OCI-LY1 (cell line): Measurements from ENCODE around the gene ARAF.

Experiments used
- H2AFZ ChIP-seq: fragments of 200-600 bp; sonication (generic), shearing (Covaris generic); 2 replicates; pipeline ENCODE4 v1.6.0; 2014; ENCODE audit warnings: antibody characterized with exemption, mild to moderate bottlenecking, low read length
- H3F3A ChIP-seq: fragments of 200-600 bp; sonication (generic), shearing (Covaris generic); 2 replicates; pipeline ENCODE4 v1.6.0; 2014; ENCODE audit warnings: mild to moderate bottlenecking, antibody characterized with exemption, low read length, moderate library complexity; ENCODE audit not compliant: insufficient read depth
- H3K27ac ChIP-seq: fragments of 200-600 bp; sonication (generic); 2 replicates; pipeline ENCODE4 v1.5.1; 2014; ENCODE audit warnings: low read length, mixed run types, mild to moderate bottlenecking, low read depth; ENCODE audit not compliant: poor library complexity, severe bottlenecking
- H3K27me3 ChIP-seq: fragments of 200-600 bp; sonication (generic); 2 replicates; pipeline ENCODE4 v1.6.0; 2014; ENCODE audit warnings: antibody characterized with exemption, mild to moderate bottlenecking, low read length, moderate library complexity; ENCODE audit not compliant: insufficient read depth
- H3K36me3 ChIP-seq: fragments of 200-600 bp; sonication (generic); 2 replicates; pipeline ENCODE4 v1.6.1; 2014; ENCODE audit warnings: mild to moderate bottlenecking, antibody characterized with exemption, low read length, moderate library complexity, mixed read lengths; ENCODE audit not compliant: insufficient read depth
- H3K4me1 ChIP-seq: fragments of 200-600 bp; sonication (generic); 2 replicates; pipeline ENCODE4 v1.5.1; 2014; ENCODE audit warnings: mild to moderate bottlenecking, low read length, moderate library complexity; ENCODE audit not compliant: insufficient read depth, severe bottlenecking
- H3K4me2 ChIP-seq: fragments of 200-600 bp; sonication (generic), shearing (Covaris generic); 2 replicates; pipeline ENCODE4 v1.6.1; 2014; ENCODE audit warnings: low read length
- H3K4me3 ChIP-seq: fragments of 200-600 bp; sonication (generic); 2 replicates; pipeline ENCODE4 v1.5.1; 2014; ENCODE audit warnings: low read length, low read depth, mild to moderate bottlenecking, mixed read lengths; ENCODE audit not compliant: poor library complexity, severe bottlenecking
- H3K79me2 ChIP-seq: fragments of 200-600 bp; shearing (Covaris generic); 2 replicates; pipeline ENCODE4 v1.6.1; 2016; ENCODE audit warnings: mixed run types, low read length, mixed read lengths; ENCODE audit not compliant: insufficient read depth
- H3K9ac ChIP-seq: fragments of 200-600 bp; sonication (generic), shearing (Covaris generic); 2 replicates; pipeline ENCODE4 v1.6.1; 2014; ENCODE audit warnings: mild to moderate bottlenecking, low read length, mixed read lengths
- H3K9me2 ChIP-seq: fragments of 200-600 bp; sonication (generic), shearing (Covaris generic); 2 replicates; pipeline ENCODE4 v1.6.1; 2014; ENCODE audit warnings: low read depth, mild to moderate bottlenecking, low read length, mixed read lengths
- H3K9me3 ChIP-seq: fragments of 200-600 bp; shearing (Covaris generic); 2 replicates; pipeline ENCODE4 v1.6.1; 2014; ENCODE audit warnings: low read length, mixed read lengths
- H4K20me1 ChIP-seq: fragments of 200-600 bp; sonication (generic), shearing (Covaris generic); 2 replicates; pipeline ENCODE4 v1.6.0; 2016; ENCODE audit warnings: mild to moderate bottlenecking, low read length; ENCODE audit not compliant: insufficient read depth
- CTCF ChIP-seq: fragments of 200-600 bp; sonication (generic), shearing (Covaris generic); IDR thresholded peaks from 2 replicates; pipeline ENCODE4 v1.5.1; 2017; ENCODE audit warnings: mild to moderate bottlenecking, antibody characterized with exemption, low read length, moderate library complexity, mixed read lengths
- EZH2 ChIP-seq: fragments of 200-600 bp; sonication (generic), shearing (Covaris generic); IDR thresholded peaks from 2 replicates; pipeline ENCODE4 v1.8.0; 2017; ENCODE audit warnings: borderline replicate concordance, mixed run types, mild to moderate bottlenecking, antibody characterized with exemption, low read length, moderate library complexity, mixed read lengths

The ARAF gene

GRCh38 chrX:47523713-47524166 lies 37.3 kb upstream of the ARAF start:
- Histone ChIP-seq H3K9ac (peak overlapping the region; percentile 72), H3K9me2 (no peaks in the 10 kb centered on the region), H3F3A (no peaks in the 10 kb centered on the region), H3K36me3 (no peaks in the 10 kb centered on the region), H3K4me2 (peak overlapping the region; percentile 90), H2AFZ (peak overlapping the region; percentile 83), H3K4me1 (peaks cover 5% of the 10 kb centered on the region), H4K20me1 (no peaks in the 10 kb centered on the region), H3K27ac (no peak overlapping the region), H3K4me3 (peak overlapping the region; percentile 69), H3K9me3 (no peaks in the 10 kb centered on the region), H3K79me2 (no peaks in the 10 kb centered on the region), H3K27me3 (no peaks in the 10 kb centered on the region)
- TF ChIP-seq EZH2 (no peak), CTCF (no peak)

GRCh38 chrX:47529548-47529947 lies 31.5 kb upstream of the ARAF start:
- Histone ChIP-seq H3K9me3 (no peaks in the 10 kb centered on the region), H3K9me2 (no peaks in the 10 kb centered on the region), H3F3A (no peaks in the 10 kb centered on the region), H4K20me1 (no peaks in the 10 kb centered on the region), H2AFZ (no peak overlapping the region), H3K27me3 (no peaks in the 10 kb centered on the region), H3K27ac (no peak overlapping the region), H3K79me2 (no peaks in the 10 kb centered on the region), H3K9ac (no peak overlapping the region), H3K36me3 (no peaks in the 10 kb centered on the region), H3K4me1 (peaks cover 7% of the 10 kb centered on the region), H3K4me2 (no peak overlapping the region), H3K4me3 (no peak overlapping the region)
- TF ChIP-seq CTCF (no peak), EZH2 (no peak)

GRCh38 chrX:47530049-47530448 lies 31.0 kb upstream of the ARAF start:
- H3K27ac ChIP-seq: no peak overlapping the region
- no peak overlapping the region for H3K4me3 ChIP-seq
- H3K4me2 ChIP-seq: no peak overlapping the region
- H2AFZ ChIP-seq: no peak overlapping the region
- H3K27me3 ChIP-seq: no peaks in the 10 kb centered on the region
- no peaks in the 10 kb centered on the region for H3F3A ChIP-seq
- no peak overlapping the region for H3K9ac ChIP-seq
- H3K36me3 ChIP-seq: no peaks in the 10 kb centered on the region
- H3K9me2 ChIP-seq: no peaks in the 10 kb centered on the region
- H3K9me3 ChIP-seq: no peaks in the 10 kb centered on the region
- TF ChIP-seq EZH2 (no peak), CTCF (no peak)
- H3K4me1 ChIP-seq: peaks cover 7% of the 10 kb centered on the region
- H3K79me2 ChIP-seq: no peaks in the 10 kb centered on the region
- H4K20me1 ChIP-seq: no peaks in the 10 kb centered on the region
